Measurements from ENCODE around the gene GATA1.

Gene GATA1

DNA sequence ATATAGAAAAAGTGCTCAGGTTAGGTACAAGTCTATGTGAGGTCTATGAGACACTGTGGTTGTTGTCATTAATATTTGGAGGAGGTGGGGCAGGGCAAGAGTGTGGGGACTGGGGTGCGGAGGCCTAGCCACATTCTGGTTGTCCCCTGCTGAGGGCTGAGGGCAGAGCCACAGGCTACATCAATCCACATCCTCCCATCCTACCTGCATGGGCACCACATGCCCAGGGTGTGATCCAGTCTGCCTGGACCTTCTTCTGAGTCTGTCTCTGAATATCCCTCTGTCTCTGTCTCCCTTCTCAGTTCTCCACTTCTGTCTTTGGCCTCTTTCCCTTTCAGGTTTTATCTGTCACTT lies 1.2 kb upstream of the GATA1 start:
- no peak for ATAC-seq (ENCODE audit: insufficient read depth, low read depth)
- Histone ChIP-seq H3K4me1 (ENCODE audit: insufficient read depth, low read length) (no peaks in the 10 kb centered on the region), H3K79me2 (ENCODE audit: insufficient read depth, low read length) (no peaks in the 10 kb centered on the region), H2AFZ (ENCODE audit: low read depth, low read length) (no peak overlapping the region), H3K9me3 (ENCODE audit: insufficient read depth, low read length, severe bottlenecking) (no peaks in the 10 kb centered on the region), H3K36me3 (ENCODE audit: insufficient read depth, low read length) (no peaks in the 10 kb centered on the region), H4K20me1 (ENCODE audit: insufficient read depth, low read length) (no peaks in the 10 kb centered on the region), H3K4me2 (ENCODE audit: insufficient read depth, low read length) (no peak overlapping the region), H3K9ac (ENCODE audit: low read depth, low read length) (no peak overlapping the region), H3K27ac (ENCODE audit: low read length) (no peak overlapping the region), H3K27me3 (ENCODE audit: insufficient read depth, low read length, poor library complexity) (no peaks in the 10 kb centered on the region), H3K4me3 (ENCODE audit: low read depth in 1 of 2, low read length in 2 of 2) (no peak overlapping the region)
- no peak for TF ChIP-seq EZH2 (IDR thresholded peaks at IDR 0.05; ENCODE audit: borderline replicate concordance, low read depth, low read length, severe bottlenecking)
- TF ChIP-seq, protein P1, sequence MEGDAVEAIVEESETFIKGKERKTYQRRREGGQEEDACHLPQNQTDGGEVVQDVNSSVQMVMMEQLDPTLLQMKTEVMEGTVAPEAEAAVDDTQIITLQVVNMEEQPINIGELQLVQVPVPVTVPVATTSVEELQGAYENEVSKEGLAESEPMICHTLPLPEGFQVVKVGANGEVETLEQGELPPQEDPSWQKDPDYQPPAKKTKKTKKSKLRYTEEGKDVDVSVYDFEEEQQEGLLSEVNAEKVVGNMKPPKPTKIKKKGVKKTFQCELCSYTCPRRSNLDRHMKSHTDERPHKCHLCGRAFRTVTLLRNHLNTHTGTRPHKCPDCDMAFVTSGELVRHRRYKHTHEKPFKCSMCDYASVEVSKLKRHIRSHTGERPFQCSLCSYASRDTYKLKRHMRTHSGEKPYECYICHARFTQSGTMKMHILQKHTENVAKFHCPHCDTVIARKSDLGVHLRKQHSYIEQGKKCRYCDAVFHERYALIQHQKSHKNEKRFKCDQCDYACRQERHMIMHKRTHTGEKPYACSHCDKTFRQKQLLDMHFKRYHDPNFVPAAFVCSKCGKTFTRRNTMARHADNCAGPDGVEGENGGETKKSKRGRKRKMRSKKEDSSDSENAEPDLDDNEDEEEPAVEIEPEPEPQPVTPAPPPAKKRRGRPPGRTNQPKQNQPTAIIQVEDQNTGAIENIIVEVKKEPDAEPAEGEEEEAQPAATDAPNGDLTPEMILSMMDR (IDR thresholded peaks at IDR 0.05; ENCODE audit: borderline replicate concordance, extremely low read depth, low read length, poor library complexity, severe bottlenecking): no peak
- no peak for DNase-seq

DNA sequence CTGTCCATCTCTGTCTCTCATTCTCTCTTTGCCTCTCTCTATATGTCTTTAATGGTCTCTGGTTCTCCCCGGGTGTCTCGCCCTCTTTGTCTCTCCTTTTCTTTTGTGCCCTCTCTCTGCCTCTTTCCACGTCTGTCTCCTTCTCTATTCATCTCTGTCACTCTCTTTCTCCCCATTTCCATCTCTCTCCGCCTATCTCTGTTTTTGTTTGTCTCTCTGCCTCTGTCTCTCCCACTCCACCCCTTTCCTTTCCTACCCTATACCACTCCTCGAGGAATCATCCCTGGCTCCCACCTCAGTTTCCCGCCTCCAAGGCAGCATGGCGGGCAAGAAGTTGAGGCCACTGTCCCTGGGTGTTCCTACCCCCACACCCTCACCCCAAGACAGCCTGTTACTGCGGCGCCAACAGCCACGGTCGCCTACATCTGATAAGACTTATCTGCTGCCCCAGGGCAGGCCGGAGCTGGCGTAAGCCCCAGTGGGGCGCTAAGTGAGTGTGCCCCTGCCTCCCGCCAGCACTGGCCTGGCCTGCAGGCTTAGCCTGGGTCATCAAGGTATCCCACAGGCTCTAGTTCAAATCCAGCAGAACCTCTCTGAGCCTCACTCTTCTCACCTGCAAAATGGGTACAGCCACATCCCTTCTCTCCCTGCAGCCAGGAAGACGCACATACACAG lies 713 bp upstream of the GATA1 start:
- no peaks in the 10 kb centered on the region for H3K79me2 ChIP-seq (ENCODE audit: insufficient read depth, low read length)
- H2AFZ ChIP-seq (ENCODE audit: low read depth, low read length): no peak overlapping the region
- H4K20me1 ChIP-seq (ENCODE audit: insufficient read depth, low read length): no peaks in the 10 kb centered on the region
- no peak overlapping the region for H3K9ac ChIP-seq (ENCODE audit: low read depth, low read length)
- DNase-seq (no peak), ATAC-seq (ENCODE audit: insufficient read depth, low read depth) (no peak)
- H3K36me3 ChIP-seq (ENCODE audit: insufficient read depth, low read length): no peaks in the 10 kb centered on the region
- H3K4me3 ChIP-seq (ENCODE audit: low read depth in 1 of 2, low read length in 2 of 2): no peak overlapping the region
- H3K4me1 ChIP-seq (ENCODE audit: insufficient read depth, low read length): no peaks in the 10 kb centered on the region
- no peaks in the 10 kb centered on the region for H3K9me3 ChIP-seq (ENCODE audit: insufficient read depth, low read length, severe bottlenecking)
- H3K27ac ChIP-seq (ENCODE audit: low read length): no peak overlapping the region
- H3K27me3 ChIP-seq (ENCODE audit: insufficient read depth, low read length, poor library complexity): no peaks in the 10 kb centered on the region
- TF ChIP-seq, protein P1 (IDR thresholded peaks at IDR 0.05; ENCODE audit: borderline replicate concordance, extremely low read depth, low read length, poor library complexity, severe bottlenecking): no peak
- no peak for TF ChIP-seq EZH2 (IDR thresholded peaks at IDR 0.05; ENCODE audit: borderline replicate concordance, low read depth, low read length, severe bottlenecking)
- H3K4me2 ChIP-seq (ENCODE audit: insufficient read depth, low read length): no peak overlapping the region

DNA sequence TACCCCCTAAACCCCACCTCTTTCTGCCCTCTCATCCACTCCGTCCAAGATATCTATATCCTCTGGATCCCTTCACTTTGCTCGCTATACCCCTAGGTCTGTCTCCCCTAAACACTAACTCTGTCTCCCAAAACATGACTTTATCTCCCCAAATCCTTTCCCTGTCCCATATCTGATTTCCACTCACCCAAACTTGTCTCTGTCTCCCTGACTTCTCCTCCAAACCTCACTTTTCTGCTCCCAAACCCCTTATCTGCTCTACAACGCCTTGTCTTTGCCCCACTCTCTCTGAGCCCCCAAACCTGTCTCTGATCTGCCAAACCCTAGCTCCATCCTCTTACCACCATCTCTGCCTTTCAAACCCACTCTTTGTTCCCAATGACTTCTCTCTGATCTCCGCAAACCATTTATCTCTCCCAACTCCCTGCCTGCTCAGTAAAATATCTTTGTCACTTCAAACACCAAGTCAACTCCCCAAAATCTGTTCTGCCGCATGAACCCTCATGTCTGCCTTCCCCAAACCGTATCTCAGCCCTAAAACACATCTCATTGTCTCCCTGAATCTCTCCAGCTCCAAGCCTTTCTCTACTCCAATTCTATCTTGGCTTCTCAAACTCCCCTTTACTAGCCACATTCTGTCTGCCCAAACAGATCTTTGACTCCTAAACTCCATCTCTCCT lies 575 bp downstream of the GATA1 start:
- H3K27me3 ChIP-seq (ENCODE audit: insufficient read depth, low read length, poor library complexity): no peaks in the 10 kb centered on the region
- H3K36me3 ChIP-seq (ENCODE audit: insufficient read depth, low read length): no peaks in the 10 kb centered on the region
- no peak overlapping the region for H3K4me2 ChIP-seq (ENCODE audit: insufficient read depth, low read length)
- H3K4me1 ChIP-seq (ENCODE audit: insufficient read depth, low read length): no peaks in the 10 kb centered on the region
- no peaks in the 10 kb centered on the region for H4K20me1 ChIP-seq (ENCODE audit: insufficient read depth, low read length)
- no peaks in the 10 kb centered on the region for H3K79me2 ChIP-seq (ENCODE audit: insufficient read depth, low read length)
- DNase-seq: no peak
- H2AFZ ChIP-seq (ENCODE audit: low read depth, low read length): no peak overlapping the region
- H3K4me3 ChIP-seq (ENCODE audit: low read depth in 1 of 2, low read length in 2 of 2): no peak overlapping the region
- TF ChIP-seq EZH2 (IDR thresholded peaks at IDR 0.05; ENCODE audit: borderline replicate concordance, low read depth, low read length, severe bottlenecking): no peak
- TF ChIP-seq, protein P1 (IDR thresholded peaks at IDR 0.05; ENCODE audit: borderline replicate concordance, extremely low read depth, low read length, poor library complexity, severe bottlenecking): no peak
- no peak for ATAC-seq (ENCODE audit: insufficient read depth, low read depth)
- H3K9ac ChIP-seq (ENCODE audit: low read depth, low read length): no peak overlapping the region
- H3K9me3 ChIP-seq (ENCODE audit: insufficient read depth, low read length, severe bottlenecking): no peaks in the 10 kb centered on the region
- no peak overlapping the region for H3K27ac ChIP-seq (ENCODE audit: low read length)

All from DND-41 (cell line).